Loucy (cell line): ENCODE results near the gene TMPRSS11A.

Source experiments
- CTCF ChIP-seq: fragments of 200-600 bp; sonication (generic); conservative IDR thresholded peaks from 2 replicates; pipeline ENCODE4 v1.5.1; 2014; ENCODE audit warnings: mild to moderate bottlenecking, antibody characterized with exemption, low read length
- EZH2phosphoT487 ChIP-seq: fragments of 200-600 bp; IDR thresholded peaks from 2 replicates; pipeline ENCODE4 v1.6.1; 2018; ENCODE audit warnings: antibody characterized with exemption, mild to moderate bottlenecking, moderate library complexity, borderline replicate concordance

GRCh38 chr4:67935888-67936287 lies 27.4 kb downstream of the TMPRSS11A start:
- TF ChIP-seq CTCF (no peak), EZH2phosphoT487 (no peak)
